Uterus (tissue), 4 donors: Measurements from ENCODE around the gene RPN1. TPM values are rescaled to one million over a fixed set of nuclear protein-coding genes. Genes with fewer than 3 reads are reported as not detected.
"Not testable (repeated sequence)": the region's sequence is repeated elsewhere in the genome, so short reads cannot be mapped to it uniquely, and the experiment has no call there.

Experiments used
- DNase-seq, 2 donors: peaks; one replicate each; pipeline ENCODE4 v3.0.0-alpha.2; 2019 to 2020
- H3K27ac ChIP-seq, 2 donors: fragments of 200-600 bp; sonication (generic); 1 replicate in 1 of 2; 2 replicates in 1 of 2; pipeline ENCODE4 v1.5.1; 2016 to 2018
- H3K27me3 ChIP-seq, 2 donors: fragments of 200-600 bp; sonication (generic); one replicate each; pipeline ENCODE4 v1.5.1; 2018 to 2019; ENCODE audit warnings: control low read depth in 1 of 2
- H3K36me3 ChIP-seq, 2 donors: fragments of 200-600 bp; sonication (generic); one replicate each; pipeline ENCODE4 v1.5.1; 2019; ENCODE audit warnings: control low read depth in 1 of 2
- H3K4me1 ChIP-seq, 2 donors: fragments of 200-600 bp; sonication (generic); one replicate each; pipeline ENCODE4 v1.5.1; 2018 to 2019; ENCODE audit warnings: control low read depth in 1 of 2
- H3K4me3 ChIP-seq, 2 donors: fragments of 200-600 bp; sonication (generic); 1 replicate in 1 of 2; 2 replicates in 1 of 2; pipeline ENCODE4 v1.5.1; 2018 to 2019; ENCODE audit warnings: mild to moderate bottlenecking in 1 of 2
- H3K9me3 ChIP-seq, 2 donors: fragments of 200-600 bp; sonication (generic); one replicate each; pipeline ENCODE4 v1.5.1; 2019; ENCODE audit warnings: control low read depth in 1 of 2
- CTCF ChIP-seq, 4 experiments: fragments of 200-600 bp in 2 of 4; fragments of 450-650 bp in 2 of 4; sonication (generic) in 2 of 4; IDR thresholded peaks; one replicate each; pipeline ENCODE4 v1.5.1; 2016 to 2019; ENCODE audit warnings: antibody characterized with exemption in 4 of 4, mild to moderate bottlenecking in 2 of 4, moderate library complexity in 1 of 4
- POLR2A ChIP-seq, 2 donors: fragments of 450-650 bp; IDR thresholded peaks; one replicate each; pipeline ENCODE4 v1.6.1; 2016; ENCODE audit warnings: antibody characterized with exemption in 2 of 2, mild to moderate bottlenecking in 1 of 2, moderate library complexity in 1 of 2
- intact Hi-C: fragments of 100-400 bp; cut with DNase I; formaldehyde crosslinking; loops from one replicate; pipeline ENCODE4 v1.15.1; 2023; ENCODE audit warnings: low total_unique reads
- total RNA-seq, 4 donors: library from RNA; depleted of rRNA in 3 of 4; stranded (reverse); fragments of >200 nt in 3 of 4; gene quantifications; one replicate each; pipeline versions ENCODE4 v1.1.0 to v1.2.4, GENCODE V29; 2014 to 2023
- donor health status: DM: yes; HTN: yes; CAD: no.

The RPN1 gene
- total RNA-seq, 4 donors from 2014 or later = 134 to 307 (median 209) TPM

- H3K36me3 ChIP-seq = no peaks in the 10 kb centered on the region
- intact Hi-C loops = no loop called here
- H3K9me3 ChIP-seq = no peaks in the 10 kb centered on the region
- DNase-seq = no peak
- TF ChIP-seq POLR2A (IDR thresholded peaks at IDR 0.05) (no peak), CTCF (IDR thresholded peaks at IDR 0.05) (no peak)
- H3K27ac ChIP-seq = no peak overlapping the region
- no peak overlapping the region for H3K4me3 ChIP-seq
- no peaks in the 10 kb centered on the region for H3K27me3 ChIP-seq
- H3K4me1 ChIP-seq = no peaks in the 10 kb centered on the region
Observed at GRCh38 chr3:128591738-128592426, 58.7 kb downstream of the RPN1 start.

GRCh38 chr3:128590948-128591347, 59.7 kb downstream of the RPN1 start:
- TF ChIP-seq POLR2A (IDR thresholded peaks at IDR 0.05) (no peak), CTCF (IDR thresholded peaks at IDR 0.05) (no peak)
- Histone ChIP-seq H3K27ac (no peak overlapping the region), H3K36me3 (no peaks in the 10 kb centered on the region), H3K27me3 (no peaks in the 10 kb centered on the region), H3K4me3 (no peak overlapping the region), H3K4me1 (no peaks in the 10 kb centered on the region), H3K9me3 (no peaks in the 10 kb centered on the region)
- DNase-seq = no peak
- intact Hi-C loops = no loop called here

GRCh38 chr3:128589985-128590384, 60.6 kb downstream of the RPN1 start:
- H3K27me3 ChIP-seq, DNase-seq, H3K36me3 ChIP-seq, H3K27ac ChIP-seq, H3K9me3 ChIP-seq, H3K4me1 ChIP-seq, H3K4me3 ChIP-seq: not testable (repeated sequence)
- intact Hi-C loops = loop anchor here (10.0 kb wide), 1 partner anchor 165 kb away; no protein-coding TSS in a partner anchor

- Histone ChIP-seq H3K4me1 (no peaks in the 10 kb centered on the region), H3K36me3 (no peaks in the 10 kb centered on the region), H3K27ac (no peak overlapping the region), H3K27me3 (no peaks in the 10 kb centered on the region), H3K4me3 (no peak overlapping the region), H3K9me3 (no peaks in the 10 kb centered on the region)
- TF ChIP-seq CTCF (IDR thresholded peaks at IDR 0.05) (no peak), POLR2A (IDR thresholded peaks at IDR 0.05) (no peak)
- no peak for DNase-seq
- intact Hi-C loops = loop anchor here (10.0 kb wide), 1 partner anchor 163 kb away; no protein-coding TSS in a partner anchor
Observed at GRCh38 chr3:128588147-128588546, 62.5 kb downstream of the RPN1 start.

- Histone ChIP-seq H3K9me3 (no peaks in the 10 kb centered on the region), H3K27me3 (no peaks in the 10 kb centered on the region), H3K36me3 (no peaks in the 10 kb centered on the region), H3K27ac (no peak overlapping the region), H3K4me1 (no peaks in the 10 kb centered on the region), H3K4me3 (no peak overlapping the region)
- DNase-seq = no peak
- intact Hi-C loops = loop anchor here (10.0 kb wide), 1 partner anchor 163 kb away; no protein-coding TSS in a partner anchor
- TF ChIP-seq CTCF (IDR thresholded peaks at IDR 0.05) (no peak), POLR2A (IDR thresholded peaks at IDR 0.05) (no peak)
Observed at GRCh38 chr3:128587391-128587790, 63.2 kb downstream of the RPN1 start.

- intact Hi-C loops = loop anchor here (10.0 kb wide), 1 partner anchor 162 kb away; no protein-coding TSS in a partner anchor
Observed at GRCh38 chr3:128586932-128587331, 63.7 kb downstream of the RPN1 start.

GRCh38 chr3:128586391-128586790, 64.2 kb downstream of the RPN1 start:
- H3K36me3 ChIP-seq, H3K4me3 ChIP-seq, H3K27ac ChIP-seq, H3K9me3 ChIP-seq, DNase-seq, H3K4me1 ChIP-seq, H3K27me3 ChIP-seq: not testable (repeated sequence)
- intact Hi-C loops = loop anchor here (10.0 kb wide), 1 partner anchor 162 kb away; no protein-coding TSS in a partner anchor

More at GRCh38 chr3:128586932-128587331, 63.7 kb downstream of the RPN1 start:
- H3K27me3 ChIP-seq, H3K36me3 ChIP-seq, H3K9me3 ChIP-seq, H3K4me1 ChIP-seq, H3K4me3 ChIP-seq, DNase-seq, H3K27ac ChIP-seq: not testable (repeated sequence)
